SW480 (cell line): ENCODE data around the gene NDUFS7.
A peak's percentile ranks its signal among the peaks of the same experiment; 100 is the strongest.
"Not testable (repeated sequence)": the region's sequence is repeated elsewhere in the genome, so short reads cannot be mapped to it uniquely, and the experiment has no call there.

Source experiments
- DNase-seq: peaks from one replicate; pipeline ENCODE4 v3.0.0-alpha.2; 2016; ENCODE audit warnings: low spot score

The NDUFS7 gene

DNA sequence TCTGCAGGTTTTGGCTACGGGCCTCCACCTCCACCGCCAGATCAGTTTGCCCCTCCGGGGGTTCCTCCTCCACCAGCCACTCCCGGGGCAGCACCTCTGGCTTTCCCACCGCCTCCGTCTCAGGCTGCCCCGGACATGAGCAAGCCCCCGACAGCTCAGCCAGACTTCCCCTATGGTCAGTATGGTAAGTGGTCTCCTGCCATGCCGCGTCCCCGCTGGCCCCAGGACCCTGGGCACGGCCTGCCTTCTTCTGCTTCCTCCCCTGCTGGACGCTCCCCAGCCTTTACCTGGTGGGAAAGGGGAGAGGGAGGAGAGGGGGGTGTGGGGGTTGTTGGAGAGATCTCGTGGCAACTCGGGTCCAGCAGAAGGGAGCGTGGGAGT lies 48.8 kb downstream of the NDUFS7 start:
- no peak for DNase-seq

DNA sequence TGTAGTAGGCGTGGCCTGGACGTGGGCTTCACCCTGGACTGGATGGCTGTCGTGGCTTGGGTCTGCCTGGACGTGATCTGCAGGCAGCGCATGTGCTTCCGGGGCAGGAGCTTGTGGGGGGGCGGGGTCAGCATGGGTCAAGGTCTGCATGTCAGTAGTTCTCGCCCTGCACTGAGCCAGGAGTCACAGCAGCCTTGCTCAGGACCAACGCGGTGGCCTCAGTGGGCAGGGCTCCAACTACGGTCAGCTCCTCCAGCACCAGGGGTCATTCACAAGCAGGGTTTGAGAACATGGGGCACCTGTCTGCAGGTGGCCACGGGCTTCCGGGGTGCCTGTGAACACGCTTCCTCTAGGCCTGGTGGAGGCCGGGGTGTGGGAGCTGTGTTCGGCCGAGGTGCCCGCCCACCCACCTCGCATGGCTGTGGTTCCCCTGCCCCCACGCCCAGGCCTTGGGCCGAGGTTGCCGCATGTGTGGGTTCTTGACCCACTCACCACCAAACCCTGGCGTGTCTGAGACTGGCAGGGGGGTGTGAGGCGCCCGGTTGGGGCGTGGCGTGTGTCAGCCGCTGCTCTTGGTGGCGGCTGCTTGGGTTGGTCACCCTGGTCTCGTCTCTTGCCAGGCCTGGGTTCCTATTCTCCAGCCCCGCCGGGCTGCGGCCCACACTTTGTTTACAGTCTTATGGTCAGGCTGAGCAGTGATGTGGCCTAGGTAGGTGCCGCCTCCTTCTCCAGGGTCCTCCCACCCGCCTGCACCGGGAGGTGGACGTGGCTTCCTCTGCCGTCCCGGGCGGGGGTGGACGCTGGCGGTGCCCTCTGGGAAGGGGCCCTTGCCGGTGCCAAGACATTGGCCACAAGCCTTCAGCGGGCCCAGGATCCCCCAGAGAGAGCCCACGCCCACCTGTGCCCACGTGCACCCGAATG lies 49.7 kb downstream of the NDUFS7 start:
- DNase-seq = no peak

GRCh38 chr19:1434040-1434366 lies 50.3 kb downstream of the NDUFS7 start:
- DNase-seq = no peak

GRCh38 chr19:1434577-1435060 lies 50.9 kb downstream of the NDUFS7 start:
- DNase-seq = no peak

DNA sequence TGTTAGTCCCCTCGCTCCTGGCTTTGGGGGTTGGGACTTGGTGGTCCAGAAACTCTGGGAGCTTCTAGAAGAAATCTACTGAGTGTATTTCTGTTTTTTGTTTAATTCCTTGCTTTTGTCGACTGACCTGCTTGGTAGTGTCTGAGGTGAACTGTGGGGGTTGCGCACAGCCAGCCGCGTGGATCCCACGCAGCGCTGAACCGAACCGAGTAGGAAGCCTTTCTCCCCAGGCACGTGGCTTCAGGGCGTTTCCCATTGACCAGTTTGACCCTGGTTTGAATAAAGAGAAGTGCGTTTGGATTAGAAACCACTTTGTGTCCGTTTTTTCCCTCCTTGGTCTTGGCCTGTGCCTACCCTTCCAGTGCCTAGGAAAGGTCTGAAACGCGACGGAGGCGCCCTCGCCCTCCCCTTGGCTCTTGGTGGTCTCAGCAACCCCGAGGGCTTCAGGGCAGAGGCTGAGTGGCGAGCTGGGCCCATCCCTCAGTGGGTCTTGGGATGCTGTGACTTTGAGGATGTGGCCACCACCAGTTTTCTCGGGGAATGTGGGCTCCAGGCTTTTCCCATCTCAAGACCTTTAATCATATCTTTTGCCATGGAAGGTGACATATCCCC lies 51.8 kb downstream of the NDUFS7 start:
- DNase-seq = no peak

- no peak for DNase-seq
Measured at GRCh38 chr19:1437609-1438008, 53.9 kb downstream of the NDUFS7 start.

DNA sequence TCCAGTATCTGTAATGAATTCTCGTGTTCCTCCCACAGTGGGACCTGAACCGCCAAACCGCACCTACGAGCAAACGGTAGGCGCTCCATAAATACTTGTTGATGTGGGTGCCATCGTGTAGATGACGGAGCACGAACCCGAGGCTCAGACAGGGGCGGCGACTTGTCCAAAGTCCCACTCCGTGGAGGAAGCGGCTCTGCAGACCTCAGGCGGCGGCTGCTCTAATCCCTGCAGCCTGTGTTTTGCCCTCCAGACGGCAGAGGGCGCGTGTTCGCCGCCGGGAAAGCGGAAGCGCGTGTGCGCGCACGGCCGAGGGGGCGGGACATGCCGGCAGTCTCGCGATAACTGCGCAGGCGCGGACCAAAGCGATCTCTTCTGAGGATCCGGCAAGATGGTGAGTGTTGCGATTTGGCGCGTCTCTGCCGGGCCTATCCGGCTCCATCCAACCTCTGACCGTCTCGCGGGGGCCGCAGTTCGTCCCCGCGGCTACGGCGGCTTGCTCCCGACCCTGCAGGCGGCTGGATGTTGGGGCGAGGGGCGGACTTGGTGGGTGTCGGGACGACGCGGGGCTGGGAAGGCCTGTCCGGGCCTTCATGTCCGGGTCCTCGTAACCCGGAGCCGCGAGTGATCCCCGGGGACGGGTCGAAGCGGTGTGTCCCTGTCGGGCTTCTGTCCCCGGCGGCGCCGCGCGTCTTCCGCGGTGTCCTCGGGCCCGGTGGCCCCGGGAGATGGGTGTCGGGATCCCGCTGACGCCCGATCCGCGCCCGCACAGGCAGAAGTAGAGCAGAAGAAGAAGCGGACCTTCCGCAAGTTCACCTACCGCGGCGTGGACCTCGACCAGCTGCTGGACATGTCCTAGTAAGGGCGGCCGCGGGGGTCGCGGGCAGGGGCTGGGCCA lies 54.6 kb downstream of the NDUFS7 start, which contains the start of gene RPS15:
Gene RPS15, plus strand, starts transcription at position 362 of the 898 bp plus-strand sequence. Its CDS starts 30 bp downstream, at position 392.
- peak; percentile 76 for DNase-seq

- DNase-seq = no peak
Measured at GRCh38 chr19:1438933-1439354, 55.2 kb downstream of the NDUFS7 start.

DNA sequence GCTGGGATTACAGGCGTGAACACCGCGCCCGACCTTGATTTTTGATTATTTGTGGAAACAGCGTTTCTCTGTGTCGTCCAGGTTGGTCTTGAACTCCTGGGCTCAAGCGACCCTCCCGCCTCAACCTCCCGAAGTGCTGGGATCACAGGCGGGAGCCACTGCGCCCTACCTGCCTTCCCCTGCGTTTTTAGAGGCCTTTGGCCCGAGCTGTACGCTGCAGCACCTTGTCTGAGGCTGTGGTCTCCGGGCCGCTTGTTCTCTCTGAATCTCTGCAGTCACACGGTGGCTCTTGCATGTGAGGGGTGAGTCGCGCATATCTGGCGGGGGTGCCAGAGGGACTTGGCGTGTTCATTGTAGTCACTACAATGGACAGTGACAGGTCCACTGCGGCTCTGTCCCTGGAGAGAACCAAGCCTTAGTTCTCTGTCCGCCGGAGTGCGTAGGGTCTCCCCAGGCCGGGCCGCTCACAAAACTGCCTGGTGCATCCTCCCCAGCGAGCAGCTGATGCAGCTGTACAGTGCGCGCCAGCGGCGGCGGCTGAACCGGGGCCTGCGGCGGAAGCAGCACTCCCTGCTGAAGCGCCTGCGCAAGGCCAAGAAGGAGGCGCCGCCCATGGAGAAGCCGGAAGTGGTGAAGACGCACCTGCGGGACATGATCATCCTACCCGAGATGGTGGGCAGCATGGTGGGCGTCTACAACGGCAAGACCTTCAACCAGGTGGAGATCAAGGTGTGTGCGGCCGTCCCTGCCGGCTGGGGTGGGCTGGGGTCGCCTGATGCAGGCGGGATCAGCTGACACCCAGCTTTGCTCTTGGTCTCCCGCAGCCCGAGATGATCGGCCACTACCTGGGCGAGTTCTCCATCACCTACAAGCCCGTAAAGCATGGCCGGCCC lies 56.1 kb downstream of the NDUFS7 start:
- not testable (repeated sequence) for DNase-seq

DNA sequence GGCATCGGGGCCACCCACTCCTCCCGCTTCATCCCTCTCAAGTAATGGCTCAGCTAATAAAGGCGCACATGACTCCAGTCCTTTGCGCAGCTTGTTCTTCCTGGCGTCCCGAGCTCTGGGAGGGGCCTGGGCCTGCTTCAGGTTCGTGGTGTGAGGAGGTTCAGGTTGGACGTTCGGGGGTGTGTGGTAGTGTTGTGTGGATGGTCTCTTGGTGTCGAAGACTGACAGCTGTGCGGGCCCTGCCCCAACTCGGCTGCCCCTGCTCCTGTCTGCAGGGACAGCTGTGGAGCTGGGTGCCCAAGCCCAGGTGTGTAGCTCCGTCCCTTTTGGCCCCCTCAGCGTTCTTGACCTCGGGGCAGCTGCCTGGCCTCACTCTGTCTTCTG lies 56.7 kb downstream of the NDUFS7 start:
- no peak for DNase-seq

DNA sequence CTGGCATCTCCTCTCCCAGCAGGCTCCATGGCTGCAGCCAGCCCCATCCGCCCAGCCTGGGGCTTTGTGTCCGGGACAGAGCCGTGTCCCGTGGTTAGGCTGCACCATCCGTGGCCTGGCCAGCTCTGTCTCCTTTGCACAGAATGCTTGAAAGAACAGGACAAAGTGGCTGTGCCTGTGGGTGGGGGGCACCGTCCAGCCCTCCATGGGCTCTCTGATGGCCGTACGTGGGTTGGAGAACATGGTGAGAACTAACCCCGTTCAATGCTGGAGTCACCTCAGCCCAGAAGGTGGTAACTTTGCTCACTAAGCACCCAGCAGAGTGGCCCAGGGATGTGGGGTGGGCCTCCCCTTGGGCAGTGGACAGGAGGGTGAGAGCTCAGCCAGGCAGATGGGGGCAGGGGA lies 57.3 kb downstream of the NDUFS7 start:
- no peak for DNase-seq

DNA sequence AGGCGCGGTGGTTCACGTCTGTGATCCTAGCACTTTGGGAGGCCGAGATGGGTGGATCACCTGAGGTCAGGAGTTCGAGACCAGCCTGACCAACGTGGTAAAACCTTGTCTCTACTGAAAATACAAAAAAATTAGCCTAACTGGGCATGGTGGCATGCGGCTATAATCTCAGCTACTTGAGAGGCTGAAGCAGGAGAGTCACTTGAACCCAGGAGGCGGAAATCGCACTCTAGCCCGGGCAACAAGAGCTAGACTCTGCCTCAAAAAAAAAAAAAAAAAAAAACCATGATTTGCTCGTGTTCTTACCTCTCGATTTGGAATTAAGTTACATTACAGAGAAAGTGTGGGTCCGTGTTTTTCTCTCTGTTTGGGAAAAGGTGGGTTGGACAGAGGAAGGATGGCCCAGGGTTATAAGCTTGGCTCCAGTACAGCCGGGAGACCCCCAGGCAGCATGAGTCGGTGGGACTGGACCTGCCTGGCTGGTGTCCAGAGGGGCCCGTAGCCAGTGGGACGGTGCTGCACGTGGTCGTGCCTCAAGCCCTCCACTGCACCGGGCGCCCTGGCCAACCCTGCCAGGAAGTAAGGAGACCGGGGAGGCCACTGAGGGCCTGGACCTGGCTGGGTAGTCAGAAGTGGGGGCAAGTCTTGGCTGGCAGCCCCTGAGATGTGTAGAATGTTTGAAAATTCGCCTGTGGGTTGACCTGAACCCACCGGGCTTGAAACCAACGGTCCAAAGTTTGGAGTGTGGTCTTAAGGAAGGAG lies 58.2 kb downstream of the NDUFS7 start:
- no peak for DNase-seq
